GM19468 (cell line): ENCODE results near the gene ANKRD29.
A peak's percentile ranks its signal among the peaks of the same experiment; 100 is the strongest.
"Not testable (repeated sequence)": the region's sequence is repeated elsewhere in the genome, so short reads cannot be mapped to it uniquely, and the experiment has no call there.

Experiments
- ATAC-seq: cut with Tn5 transposase; IDR thresholded peaks from one replicate; pipeline ENCODE4 v1.9.1; 2021; ENCODE audit warnings: mild to moderate bottlenecking, moderate library complexity, moderate number of reproducible peaks; ENCODE audit not compliant: unreplicated experiment; ENCODE audit errors: extremely low read depth

The ANKRD29 gene

DNA sequence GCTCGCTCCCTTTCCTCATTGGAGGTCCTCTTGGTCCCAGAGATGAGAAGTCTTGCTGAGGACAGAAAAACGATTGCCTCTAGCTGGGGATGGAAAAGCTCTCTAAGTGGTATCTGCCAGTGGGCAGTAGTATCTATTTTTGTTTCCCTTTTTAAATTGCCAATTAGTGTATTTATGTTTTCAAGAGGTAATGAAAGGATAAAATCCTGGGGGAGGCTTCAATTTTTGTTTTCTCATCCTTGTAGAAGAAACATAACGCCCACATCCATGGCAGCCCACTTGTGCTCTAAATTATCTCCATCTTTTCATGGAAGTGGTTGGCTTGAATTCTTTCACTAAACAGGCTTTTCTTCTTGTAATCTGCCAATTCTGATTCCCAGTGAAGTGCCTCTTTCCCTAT is 14.3 kb downstream of the ANKRD29 start:
- ATAC-seq: no peak

GRCh38 chr18:23646282-23646681 is 16.4 kb downstream of the ANKRD29 start:
- no peak for ATAC-seq

DNA sequence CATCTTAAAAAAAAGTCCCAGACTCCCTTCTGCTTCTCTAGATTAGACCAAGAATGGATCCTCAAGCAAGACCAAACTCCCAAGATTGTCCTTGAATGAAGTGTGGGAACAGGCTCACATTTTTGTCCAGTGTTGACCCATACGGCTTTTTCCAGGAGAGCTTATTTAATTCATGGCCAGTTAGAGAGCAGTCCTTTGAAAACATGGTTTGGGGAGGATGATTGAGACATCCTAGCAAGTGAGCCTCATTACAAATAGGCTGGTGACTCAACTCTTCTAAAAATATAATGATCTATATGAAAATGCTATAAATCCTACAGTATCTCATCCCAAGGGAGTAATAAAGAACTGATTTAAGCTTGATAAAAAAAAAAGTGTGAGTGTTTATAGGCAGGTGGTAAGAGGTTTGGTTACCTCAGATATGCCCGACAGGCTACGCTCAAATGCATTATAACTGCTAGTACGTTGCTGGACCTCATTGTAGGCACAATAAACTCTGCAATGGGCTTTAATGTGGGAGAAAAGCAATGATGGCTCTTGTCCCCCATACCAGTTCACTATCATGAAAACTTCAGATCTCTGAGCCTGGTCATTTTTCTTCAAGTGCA is 17.0 kb downstream of the ANKRD29 start:
- ATAC-seq: no peak

DNA sequence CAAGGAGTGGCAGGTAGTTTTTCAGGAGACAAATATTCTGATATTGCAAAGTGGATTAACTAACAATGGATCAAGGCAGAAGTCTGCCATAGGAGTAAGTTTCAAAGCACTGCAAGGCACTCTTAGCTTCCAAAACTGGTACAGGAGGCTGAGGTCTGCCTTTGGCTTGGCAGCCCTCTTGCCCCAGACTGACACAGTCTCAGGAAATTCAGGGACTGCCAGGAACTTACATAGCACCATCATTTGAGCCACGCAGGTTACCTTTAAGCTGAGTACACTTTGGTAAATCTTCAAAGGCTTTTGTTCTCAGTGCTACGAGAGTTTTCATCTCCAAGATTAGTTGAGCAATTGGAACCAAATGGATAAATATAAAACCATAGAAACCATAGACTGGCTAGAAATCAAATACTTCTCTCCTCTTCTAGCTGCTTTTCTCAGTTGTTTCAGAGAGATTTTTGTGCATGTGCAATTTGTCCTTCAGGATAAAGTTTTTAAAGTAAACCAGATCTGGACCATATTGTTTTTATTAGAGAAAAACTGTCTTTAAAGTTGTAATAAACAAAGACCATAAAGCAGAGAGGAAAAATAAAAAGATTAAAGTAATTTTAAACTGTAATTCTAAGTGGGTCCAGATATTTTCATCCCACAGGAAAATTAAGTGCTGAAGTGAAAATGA is 18.8 kb downstream of the ANKRD29 start:
- ATAC-seq: no peak

DNA sequence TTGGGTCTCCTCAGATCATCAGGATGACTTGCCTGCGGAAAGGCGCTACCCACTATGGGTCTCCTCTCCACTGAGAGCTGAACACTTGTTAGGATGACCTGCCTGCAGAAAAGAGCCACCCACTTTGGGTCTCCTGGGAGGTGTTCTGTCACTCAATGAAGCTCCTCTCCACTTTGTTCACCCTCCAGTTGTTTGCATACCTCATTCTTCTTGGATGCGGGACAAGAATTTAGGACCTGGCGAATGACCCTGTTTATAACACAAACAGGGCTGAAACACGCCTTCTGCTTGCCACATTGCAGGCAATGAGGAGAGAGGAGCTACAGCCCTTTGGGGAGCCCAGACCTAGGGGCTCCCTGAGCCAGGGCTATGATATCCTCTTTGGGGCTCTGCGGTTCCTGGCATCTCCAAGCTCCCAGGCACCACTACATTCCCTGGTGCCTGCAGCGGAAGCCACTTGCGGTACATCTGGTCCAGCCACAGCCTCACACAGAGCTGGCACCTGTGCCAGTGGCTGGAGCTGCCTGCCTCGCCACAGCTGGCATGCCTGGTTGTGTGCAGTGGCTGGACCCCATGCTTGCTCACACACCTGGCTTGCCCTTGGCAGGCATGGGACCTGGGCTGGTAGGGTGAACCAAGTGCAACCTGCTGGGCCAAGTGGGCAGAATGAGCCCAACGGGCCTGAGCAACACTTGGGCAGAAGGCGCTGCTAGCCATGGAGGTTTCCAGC is 20.6 kb downstream of the ANKRD29 start:
- ATAC-seq: no peak

- ATAC-seq: no peak
Observed at GRCh38 chr18:23641143-23641720, 21.5 kb downstream of the ANKRD29 start.

DNA sequence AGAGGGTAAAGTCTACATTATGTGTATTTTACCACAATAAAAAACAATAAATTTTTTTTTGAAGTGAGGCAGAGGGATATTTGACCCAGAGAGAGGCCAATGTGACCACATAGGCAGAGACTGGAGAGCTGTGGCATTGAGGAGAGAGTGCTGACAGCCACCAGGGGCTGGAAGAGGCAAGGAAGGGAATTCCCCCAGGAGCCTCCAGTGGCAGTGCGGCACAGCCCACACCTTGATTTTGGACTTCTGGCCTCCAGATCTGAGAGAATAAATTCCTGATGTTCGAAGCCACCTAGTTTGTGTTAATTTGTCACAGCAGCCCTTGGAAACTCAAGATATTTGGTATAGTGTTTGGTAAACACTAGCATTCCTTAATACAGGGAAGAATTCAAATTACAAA is 22.7 kb downstream of the ANKRD29 start:
- no peak for ATAC-seq

GRCh38 chr18:23636433-23636832 is 26.3 kb downstream of the ANKRD29 start:
- not testable (repeated sequence) for ATAC-seq

DNA sequence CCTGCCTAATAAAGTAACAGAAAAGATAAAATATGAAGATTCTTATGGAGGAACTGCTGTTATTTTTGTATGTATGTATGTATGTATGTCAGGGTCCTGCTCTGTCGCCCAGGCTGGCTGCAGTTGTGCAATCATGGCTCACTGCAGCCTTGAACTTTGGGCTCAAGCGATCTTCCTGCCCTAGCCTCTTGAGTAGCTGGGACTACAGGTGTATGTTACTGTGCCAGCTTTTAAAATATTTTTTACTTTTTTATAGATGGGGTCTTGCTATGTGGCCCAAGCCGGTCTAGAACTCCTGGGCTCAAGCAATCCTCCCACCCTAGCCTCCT is 26.7 kb downstream of the ANKRD29 start:
- no peak for ATAC-seq

DNA sequence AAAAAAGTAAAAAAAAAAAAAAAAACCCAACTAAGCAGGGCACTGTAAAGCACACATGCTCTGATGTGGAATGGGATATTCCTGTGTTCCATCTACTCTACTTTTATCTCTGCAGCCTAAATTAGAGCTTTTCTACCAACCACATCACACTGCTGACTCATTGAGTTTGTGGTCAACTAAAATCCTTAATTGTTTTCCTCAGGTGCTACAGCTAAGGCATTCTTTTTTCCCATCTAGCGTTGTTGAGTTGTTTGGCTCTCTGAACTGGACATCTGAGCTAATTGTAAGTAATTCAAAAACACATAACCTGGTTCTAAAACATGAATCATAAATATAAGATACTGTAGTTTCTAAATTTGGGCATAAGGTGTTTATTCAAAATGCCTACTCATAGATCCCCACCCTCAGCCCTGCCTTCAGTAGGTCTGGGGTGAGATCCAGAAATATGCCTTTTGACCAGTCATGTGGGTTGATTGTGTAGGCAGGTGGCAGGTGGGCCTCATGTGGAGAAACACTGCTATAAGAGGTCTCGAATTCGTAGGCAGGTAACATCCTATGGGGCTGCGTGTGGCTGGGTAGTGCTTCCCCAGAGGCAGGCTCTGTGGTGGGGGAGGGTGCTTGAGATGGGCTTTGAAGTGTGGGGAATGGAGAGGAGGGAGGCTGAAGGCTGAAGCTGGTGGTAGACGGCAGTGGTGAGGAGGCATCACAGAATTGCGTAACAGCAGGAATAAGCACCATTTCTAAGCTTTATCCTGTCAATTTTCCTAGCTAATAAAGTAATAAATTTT is 27.2 kb downstream of the ANKRD29 start:
- ATAC-seq: no peak

GRCh38 chr18:23634692-23635091 is 28.0 kb downstream of the ANKRD29 start:
- no peak for ATAC-seq

DNA sequence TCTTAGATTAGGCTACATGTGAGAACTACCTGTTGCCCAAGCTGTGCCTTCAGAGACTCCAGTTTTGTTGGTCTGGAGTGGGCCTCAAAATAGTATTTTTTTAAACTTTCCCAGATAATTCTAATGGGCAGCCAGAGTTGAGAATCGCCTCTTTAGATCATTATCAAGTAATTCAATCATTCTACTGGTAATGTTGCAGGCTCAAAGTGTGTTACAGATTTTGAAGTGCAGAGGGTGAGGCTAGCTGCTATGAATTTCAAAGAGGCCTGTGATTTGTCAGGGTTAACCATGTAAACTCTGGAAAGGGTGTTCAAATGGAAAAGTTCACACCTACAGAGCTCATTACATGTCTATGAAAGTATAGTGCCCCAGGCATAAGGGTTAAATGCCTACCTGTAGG is 30.1 kb downstream of the ANKRD29 start:
- no peak for ATAC-seq

DNA sequence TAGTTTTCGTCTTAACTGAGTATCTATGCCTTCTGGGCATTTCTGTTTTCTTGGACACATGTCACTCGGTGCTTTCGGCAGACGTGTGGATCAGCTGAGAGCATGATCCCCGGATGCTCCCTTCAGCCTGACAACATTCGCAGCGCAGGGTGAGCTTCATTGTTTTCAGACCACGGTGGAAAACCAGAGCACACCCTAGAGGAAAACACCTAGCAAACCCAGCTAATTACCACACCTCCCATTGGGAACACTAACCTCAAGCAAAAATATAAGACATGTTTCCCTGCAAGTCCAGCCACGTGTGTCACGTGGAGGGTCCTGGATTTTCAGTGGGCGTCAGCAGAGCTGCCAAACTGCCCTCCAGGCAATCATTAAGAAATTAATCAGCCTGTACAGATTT is 31.0 kb downstream of the ANKRD29 start:
- no peak for ATAC-seq

DNA sequence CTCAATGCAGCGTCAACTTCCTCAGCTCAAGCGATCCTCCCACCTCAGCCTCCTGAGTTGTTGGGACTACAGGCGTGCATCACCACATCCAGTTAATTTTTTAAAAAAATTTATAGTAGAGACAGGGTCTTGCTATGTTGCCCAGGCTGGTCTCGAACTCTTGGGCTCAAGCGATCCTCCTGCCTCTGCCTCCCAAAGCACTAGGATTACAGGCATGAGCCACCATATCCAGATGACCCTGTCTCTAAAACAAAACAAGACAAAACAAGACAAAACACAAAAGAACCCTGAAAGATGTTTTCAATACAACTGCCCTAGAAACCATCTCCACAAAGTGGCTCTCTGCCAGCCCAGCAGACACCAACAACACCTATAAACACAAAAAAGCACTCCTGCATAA is 31.4 kb downstream of the ANKRD29 start:
- no peak for ATAC-seq

DNA sequence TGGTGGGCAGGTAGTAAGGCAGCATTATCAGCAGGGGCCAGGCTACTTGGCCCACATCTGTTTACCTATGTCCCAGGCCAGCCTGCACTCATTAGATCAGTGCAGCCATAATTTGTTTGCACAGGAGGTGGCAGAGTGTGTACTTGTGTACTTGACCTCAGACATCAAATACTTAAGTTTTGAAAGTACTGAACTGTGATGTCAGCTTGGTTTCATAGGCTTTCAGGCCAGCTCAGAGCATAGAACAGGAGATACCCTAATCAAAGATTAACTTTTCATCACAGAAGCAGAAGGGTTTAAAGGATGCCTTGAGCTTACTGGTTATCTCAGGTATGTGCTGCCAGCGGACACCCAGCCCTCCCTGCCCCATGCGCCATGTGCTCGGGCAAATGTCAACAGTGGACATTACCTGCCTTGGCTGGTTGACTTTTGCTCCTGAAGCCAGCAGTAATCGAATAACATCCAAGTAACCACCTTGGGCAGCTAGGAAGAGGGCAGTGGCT is 33.2 kb downstream of the ANKRD29 start:
- ATAC-seq: peak; percentile 81

DNA sequence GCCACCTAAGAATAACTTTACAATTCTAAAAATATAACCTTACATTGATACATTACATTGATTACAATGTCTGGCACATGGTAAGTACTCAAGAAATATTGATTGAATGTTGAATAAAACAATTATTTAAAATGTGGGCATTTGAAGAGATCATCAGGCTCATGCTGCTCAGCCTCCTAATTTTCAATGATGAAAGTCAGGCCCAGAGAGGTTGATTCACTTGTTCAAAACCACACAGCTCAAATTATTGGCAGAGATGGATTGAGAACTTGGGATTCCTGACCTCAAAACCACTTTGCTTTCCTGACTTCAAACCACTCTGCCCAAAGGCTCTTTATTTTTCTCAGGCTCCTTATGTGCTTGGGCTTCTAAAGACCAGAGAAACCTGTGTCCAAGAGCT is 34.7 kb downstream of the ANKRD29 start:
- ATAC-seq: no peak

DNA sequence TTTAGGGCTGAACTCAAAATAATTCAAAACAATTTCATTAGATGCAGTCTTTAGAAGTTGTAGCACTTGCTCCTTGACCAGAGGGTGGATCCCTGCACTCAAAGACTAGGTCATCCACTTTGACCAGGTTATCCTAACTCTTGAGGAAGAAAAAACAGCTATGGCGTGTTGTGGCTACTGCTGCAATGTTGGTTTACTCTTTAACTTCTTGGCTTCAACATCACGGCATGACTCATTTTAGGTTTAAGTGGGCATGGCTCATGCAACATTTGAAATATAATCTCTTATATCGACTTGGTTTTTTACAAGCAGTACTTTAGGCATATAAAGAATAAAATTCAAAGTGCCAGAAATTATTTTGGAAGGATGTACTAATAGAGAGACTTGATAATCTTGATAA is 35.4 kb downstream of the ANKRD29 start:
- ATAC-seq: no peak

- no peak for ATAC-seq
Observed at GRCh38 chr18:23626451-23627279, 36.0 kb downstream of the ANKRD29 start.

- no peak for ATAC-seq
Observed at GRCh38 chr18:23623040-23623439, 39.7 kb downstream of the ANKRD29 start.
